ENCODE data around the gene FZD10.

DNA sequence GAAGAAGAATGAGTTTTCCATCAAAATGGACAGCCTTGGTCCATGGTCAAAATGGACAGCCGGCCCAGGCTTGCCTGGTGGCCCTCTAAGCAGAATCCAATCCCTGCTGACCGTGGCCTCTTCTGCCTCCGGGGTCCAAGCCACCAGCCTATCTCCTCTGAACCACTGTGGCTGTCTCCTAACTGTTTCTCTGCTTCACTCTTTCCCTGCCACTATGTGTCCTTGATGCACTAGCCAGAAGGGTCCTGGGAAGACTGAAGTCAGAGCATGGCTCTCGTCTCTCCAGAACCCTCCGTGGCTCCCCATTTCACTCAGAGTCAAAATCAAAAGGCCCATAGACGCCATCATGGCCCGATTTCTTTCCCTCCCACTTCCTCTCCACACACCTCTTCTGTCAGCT lies 8.5 kb upstream of the FZD10 start:
- TF ChIP-seq, protein P1, sequence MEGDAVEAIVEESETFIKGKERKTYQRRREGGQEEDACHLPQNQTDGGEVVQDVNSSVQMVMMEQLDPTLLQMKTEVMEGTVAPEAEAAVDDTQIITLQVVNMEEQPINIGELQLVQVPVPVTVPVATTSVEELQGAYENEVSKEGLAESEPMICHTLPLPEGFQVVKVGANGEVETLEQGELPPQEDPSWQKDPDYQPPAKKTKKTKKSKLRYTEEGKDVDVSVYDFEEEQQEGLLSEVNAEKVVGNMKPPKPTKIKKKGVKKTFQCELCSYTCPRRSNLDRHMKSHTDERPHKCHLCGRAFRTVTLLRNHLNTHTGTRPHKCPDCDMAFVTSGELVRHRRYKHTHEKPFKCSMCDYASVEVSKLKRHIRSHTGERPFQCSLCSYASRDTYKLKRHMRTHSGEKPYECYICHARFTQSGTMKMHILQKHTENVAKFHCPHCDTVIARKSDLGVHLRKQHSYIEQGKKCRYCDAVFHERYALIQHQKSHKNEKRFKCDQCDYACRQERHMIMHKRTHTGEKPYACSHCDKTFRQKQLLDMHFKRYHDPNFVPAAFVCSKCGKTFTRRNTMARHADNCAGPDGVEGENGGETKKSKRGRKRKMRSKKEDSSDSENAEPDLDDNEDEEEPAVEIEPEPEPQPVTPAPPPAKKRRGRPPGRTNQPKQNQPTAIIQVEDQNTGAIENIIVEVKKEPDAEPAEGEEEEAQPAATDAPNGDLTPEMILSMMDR (IDR thresholded peaks at IDR 0.05; ENCODE audit: insufficient read depth, low read length) = no peak
- TF ChIP-seq POLR2AphosphoS5 (IDR thresholded peaks at IDR 0.05; ENCODE audit: low read depth) = no peak
- no peak for TF ChIP-seq GABPA (IDR thresholded peaks at IDR 0.05; ENCODE audit: low read depth)
- TF ChIP-seq SPI1 (IDR thresholded peaks at IDR 0.05; ENCODE audit: borderline replicate concordance, low read depth) = no peak
- TF ChIP-seq, protein P2, sequence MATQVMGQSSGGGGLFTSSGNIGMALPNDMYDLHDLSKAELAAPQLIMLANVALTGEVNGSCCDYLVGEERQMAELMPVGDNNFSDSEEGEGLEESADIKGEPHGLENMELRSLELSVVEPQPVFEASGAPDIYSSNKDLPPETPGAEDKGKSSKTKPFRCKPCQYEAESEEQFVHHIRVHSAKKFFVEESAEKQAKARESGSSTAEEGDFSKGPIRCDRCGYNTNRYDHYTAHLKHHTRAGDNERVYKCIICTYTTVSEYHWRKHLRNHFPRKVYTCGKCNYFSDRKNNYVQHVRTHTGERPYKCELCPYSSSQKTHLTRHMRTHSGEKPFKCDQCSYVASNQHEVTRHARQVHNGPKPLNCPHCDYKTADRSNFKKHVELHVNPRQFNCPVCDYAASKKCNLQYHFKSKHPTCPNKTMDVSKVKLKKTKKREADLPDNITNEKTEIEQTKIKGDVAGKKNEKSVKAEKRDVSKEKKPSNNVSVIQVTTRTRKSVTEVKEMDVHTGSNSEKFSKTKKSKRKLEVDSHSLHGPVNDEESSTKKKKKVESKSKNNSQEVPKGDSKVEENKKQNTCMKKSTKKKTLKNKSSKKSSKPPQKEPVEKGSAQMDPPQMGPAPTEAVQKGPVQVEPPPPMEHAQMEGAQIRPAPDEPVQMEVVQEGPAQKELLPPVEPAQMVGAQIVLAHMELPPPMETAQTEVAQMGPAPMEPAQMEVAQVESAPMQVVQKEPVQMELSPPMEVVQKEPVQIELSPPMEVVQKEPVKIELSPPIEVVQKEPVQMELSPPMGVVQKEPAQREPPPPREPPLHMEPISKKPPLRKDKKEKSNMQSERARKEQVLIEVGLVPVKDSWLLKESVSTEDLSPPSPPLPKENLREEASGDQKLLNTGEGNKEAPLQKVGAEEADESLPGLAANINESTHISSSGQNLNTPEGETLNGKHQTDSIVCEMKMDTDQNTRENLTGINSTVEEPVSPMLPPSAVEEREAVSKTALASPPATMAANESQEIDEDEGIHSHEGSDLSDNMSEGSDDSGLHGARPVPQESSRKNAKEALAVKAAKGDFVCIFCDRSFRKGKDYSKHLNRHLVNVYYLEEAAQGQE (IDR thresholded peaks at IDR 0.05; ENCODE audit: insufficient replicate concordance, low read depth) = no peak

Measured in HL-60 (cell line).